Keratinocyte (primary cell): ENCODE data around the gene ARSB.

Source experiments
- CTCF ChIP-seq, 3 experiments: IDR thresholded peaks in 1 of 3; conservative IDR thresholded peaks in 1 of 3; optimal IDR thresholded peaks in 1 of 3; 2 replicates in 2 of 3; 3 replicates in 1 of 3; pipeline versions ENCODE3 to v1.5.1; 2011; ENCODE audit warnings: low read length in 3 of 3, mild to moderate bottlenecking in 3 of 3, moderate library complexity in 2 of 3, control low read depth in 1 of 3, inconsistent platforms in 1 of 3; ENCODE audit not compliant: insufficient read depth in 2 of 3; ENCODE audit errors: extremely low read depth in 1 of 3
- EZH2 ChIP-seq: IDR thresholded peaks from one replicate; pipeline ENCODE4 v1.6.1; 2012; ENCODE audit warnings: inconsistent platforms, mild to moderate bottlenecking, low read length, moderate library complexity

- TF ChIP-seq CTCF (optimal IDR thresholded peaks at IDR 0.05 in 1 of 3, IDR thresholded peaks at IDR 0.05 in 1 of 3, conservative IDR thresholded peaks at IDR 0.05 in 1 of 3; ENCODE audit: extremely low read depth in 1 of 3, insufficient read depth in 2 of 3, low read length in 3 of 3) (no peak), EZH2 (no peak)
Measured at GRCh38 chr5:78813286-78813685, 171.8 kb downstream of the ARSB start.
